Measurements from ENCODE around the gene H1-8.

Gene H1-8

GRCh38 chr3:129595544-129596193, 52.7 kb downstream of the H1-8 start:
- no peak for DNase-seq

- DNase-seq, result no peak
These were observed 53.5 kb downstream of the H1-8 start for GRCh38 chr3:129596194-129597086.

GRCh38 chr3:129597087-129597999, 54.4 kb downstream of the H1-8 start:
- no peak for DNase-seq

- no peak for DNase-seq
These were observed 55.0 kb downstream of the H1-8 start for GRCh38 chr3:129598000-129598381.

GRCh38 chr3:129598484-129598883, 55.5 kb downstream of the H1-8 start:
- no peak for DNase-seq

- no peak for DNase-seq
These were observed 56.1 kb downstream of the H1-8 start for GRCh38 chr3:129599073-129599472.

- DNase-seq, result no peak
These were observed 56.6 kb downstream of the H1-8 start for GRCh38 chr3:129599607-129600006.

GRCh38 chr3:129600348-129600747, 57.4 kb downstream of the H1-8 start:
- DNase-seq, result no peak
